ENCODE data around the gene INSRR.
A peak's percentile ranks its signal among the peaks of the same experiment; 100 is the strongest.

Gene INSRR

DNA sequence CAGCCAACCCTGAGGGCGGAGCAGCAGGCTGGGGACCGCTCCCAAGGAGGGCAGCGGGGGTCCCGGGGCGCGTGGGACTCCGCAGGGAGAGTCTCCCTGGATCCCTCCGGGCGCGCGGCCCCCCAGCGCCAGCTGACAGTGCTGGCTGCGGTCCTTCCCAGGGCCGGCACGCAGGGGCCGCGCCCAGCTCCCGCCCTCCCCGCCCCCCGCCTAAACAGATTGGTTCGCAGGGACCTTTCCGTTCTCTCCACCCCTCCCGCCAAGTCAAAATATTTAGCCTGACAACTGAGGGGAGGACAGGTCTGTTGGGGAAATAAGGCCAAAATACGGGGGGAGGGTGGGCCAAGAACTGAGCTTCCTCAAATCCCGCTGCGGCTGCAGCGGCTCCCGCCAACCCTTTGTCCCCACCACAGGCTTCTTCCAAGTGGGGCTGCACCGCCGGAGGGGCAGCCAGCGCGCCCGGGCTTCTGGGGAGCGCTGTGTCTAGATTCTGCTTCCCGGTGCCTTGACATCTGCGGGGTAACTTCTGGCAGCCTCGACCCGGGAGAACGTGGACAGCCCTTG lies at the start of gene INSRR:
TSS of gene INSRR (minus strand) at position 159 of the 564 bp plus-strand sequence. CDS start 496 bp downstream, outside the sequence.
- no peak for DNase-seq

- DNase-seq = no peak
These were observed 49.6 kb upstream of the INSRR start for GRCh38 chr1:156908541-156908940.

GRCh38 chr1:156906206-156906906 lies 47.4 kb upstream of the INSRR start:
- no peak for DNase-seq

- DNase-seq = no peak
These were observed 46.7 kb upstream of the INSRR start for GRCh38 chr1:156905651-156906050.

GRCh38 chr1:156905176-156905575 lies 46.3 kb upstream of the INSRR start:
- DNase-seq = no peak

DNA sequence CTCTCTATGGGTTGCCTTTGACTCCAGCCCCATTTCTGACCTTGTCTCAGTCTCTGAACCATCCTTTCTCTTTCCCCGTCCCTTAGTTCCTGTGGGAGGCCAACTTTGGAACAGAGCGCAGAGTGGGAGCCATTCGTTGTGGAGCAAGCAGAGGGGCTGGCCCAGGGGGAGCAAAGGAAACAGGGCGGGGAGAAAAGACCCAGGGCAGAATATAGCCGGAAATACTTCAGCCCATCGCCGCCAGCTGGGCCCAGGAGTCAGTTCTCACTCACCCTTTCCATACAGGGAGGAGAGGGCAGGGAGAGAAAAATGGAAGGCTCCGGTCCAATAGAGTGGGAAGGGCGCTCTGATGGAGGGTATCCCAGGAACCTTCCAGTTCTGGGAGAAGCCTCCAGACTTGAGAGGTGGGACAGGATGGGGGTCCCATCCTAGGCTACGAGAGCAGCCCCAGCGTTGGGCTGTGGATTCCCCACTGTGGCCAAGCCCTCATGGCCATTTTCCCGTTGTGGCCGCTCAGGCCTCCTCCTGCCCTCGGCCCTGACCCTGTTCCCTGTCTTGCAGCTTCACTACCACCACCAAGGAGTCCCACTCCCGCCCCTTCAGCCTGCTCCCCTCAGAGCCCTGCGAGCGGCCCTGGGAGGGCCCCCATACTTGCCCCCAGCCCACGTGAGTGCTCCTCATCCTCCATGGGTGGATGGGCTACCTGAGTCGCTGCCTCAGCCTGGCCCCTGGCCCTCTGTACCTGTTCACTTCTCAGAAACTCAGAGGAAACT lies 45.5 kb upstream of the INSRR start:
- no peak for DNase-seq

GRCh38 chr1:156903328-156904091 lies 44.6 kb upstream of the INSRR start:
- no peak for DNase-seq

- no peak for DNase-seq
These were observed 43.3 kb upstream of the INSRR start for GRCh38 chr1:156901966-156902915.

GRCh38 chr1:156901590-156901900 lies 42.6 kb upstream of the INSRR start:
- DNase-seq = no peak

- no peak for DNase-seq
These were observed 42.1 kb upstream of the INSRR start for GRCh38 chr1:156900896-156901589.

GRCh38 chr1:156899956-156900718 lies 41.2 kb upstream of the INSRR start:
- no peak for DNase-seq

DNA sequence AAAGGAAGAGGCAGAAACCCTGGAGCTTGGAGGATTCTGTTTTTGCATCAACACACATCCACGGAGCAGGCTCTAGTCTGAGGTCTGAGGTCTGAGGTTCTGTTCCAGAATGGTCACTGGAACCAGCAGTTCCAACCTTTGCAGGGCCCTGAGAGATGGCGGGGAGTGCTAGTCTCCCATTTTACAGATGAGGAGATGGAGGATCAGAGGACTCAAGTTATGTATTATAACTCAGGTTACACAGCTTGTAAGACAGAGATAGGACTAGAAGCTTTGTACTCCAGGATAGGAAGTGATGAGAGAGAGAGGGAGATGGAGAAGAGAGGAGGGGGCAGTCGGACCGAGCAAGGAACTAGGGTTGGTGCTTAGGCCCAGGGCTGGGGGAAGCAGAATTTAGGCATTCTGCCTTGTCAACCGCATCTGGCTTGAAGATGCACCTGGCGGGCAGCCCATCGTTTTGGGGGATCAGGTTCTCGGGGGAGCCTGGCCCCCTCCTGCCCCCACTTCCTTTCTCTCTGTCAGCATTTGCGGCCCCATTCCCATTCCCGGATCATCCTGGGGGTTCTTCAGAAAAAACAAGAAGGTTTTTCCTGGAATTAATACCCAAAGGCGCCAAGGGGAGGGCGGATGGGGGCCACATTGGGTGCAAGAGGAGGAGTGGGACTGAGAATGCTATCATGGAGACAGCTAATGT lies 40.2 kb upstream of the INSRR start:
- DNase-seq = no peak

DNA sequence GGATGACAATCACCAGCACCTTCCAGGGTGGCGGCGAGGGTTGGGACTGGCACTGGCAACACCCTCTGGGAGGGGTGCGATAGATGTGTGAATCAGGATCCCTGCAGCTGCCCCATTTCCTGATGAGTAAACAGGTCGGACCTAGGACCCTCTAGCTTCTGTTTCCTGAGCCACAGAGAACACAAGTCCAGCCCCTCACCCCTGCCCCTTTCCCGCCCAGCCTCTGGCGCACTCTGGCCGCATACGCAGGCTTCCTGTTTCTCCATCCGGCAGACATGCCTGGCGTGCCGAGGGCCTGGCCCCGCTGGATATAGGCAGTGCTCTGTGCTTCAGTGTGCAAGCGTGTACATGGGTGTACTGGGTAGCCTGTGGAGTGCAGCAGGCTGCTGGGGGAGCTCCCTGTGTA lies 39.2 kb upstream of the INSRR start:
- DNase-seq = no peak

DNA sequence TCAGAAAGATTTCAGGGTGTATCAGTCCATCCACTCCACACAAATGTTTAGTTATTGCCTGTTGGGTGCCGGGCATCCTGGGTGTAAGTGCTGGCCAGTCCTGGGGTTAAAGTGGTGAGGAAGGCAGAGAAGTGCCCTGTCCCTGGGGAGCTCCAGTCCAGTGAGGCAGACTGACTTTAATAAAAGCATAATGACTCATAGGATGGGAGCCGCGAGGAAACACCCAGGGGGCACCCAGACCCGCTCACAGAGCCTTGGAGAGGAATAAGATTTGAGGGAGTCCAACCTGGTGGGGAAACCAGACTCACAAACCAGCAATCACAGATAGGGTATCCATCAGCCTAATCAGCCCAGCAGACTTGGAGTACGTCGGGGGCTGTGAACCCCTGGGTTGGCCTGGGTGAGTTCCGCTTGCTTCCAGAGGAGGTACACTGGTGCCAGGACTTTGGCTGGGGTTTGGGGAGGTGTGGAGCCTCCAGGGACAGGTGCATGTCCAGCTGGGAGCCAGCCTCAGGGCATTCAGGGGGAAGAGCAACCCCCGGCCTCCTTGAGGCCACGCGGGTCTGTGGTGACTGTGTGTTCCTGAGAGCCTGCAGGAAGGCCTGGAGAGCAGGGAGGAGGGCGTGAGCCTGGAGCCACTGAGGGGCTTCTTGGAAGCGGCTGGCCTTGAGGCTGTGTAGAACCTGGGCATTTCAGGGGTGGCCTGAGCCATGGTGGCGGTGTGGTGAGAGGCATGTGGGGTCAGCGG lies 38.3 kb upstream of the INSRR start:
- DNase-seq = peak; percentile 71

- DNase-seq = peak; percentile 69
These were observed 37.6 kb upstream of the INSRR start for GRCh38 chr1:156896490-156897033.

GRCh38 chr1:156895927-156896326 lies 37.0 kb upstream of the INSRR start:
- DNase-seq = no peak

- DNase-seq = no peak
These were observed 36.5 kb upstream of the INSRR start for GRCh38 chr1:156895455-156895812.

- no peak for DNase-seq
These were observed 36.0 kb upstream of the INSRR start for GRCh38 chr1:156894711-156895454.
